ENCODE results near the gene PDGFA.

PDGFA gene

GRCh38 chr7:479948-480499 is 39.6 kb downstream of the PDGFA start:
- no peaks in the 10 kb centered on the region for H3K4me1 ChIP-seq (ENCODE audit: control insufficient read depth, insufficient read depth, low read length)
- H3K4me3 ChIP-seq (ENCODE audit: low read length), result no peak overlapping the region
- H3K36me3 ChIP-seq (ENCODE audit: control insufficient read depth, insufficient read depth, low read length), result no peaks in the 10 kb centered on the region
- H3K9ac ChIP-seq (ENCODE audit: low read length), result no peak overlapping the region
- H3K27ac ChIP-seq (ENCODE audit: low read depth, low read length), result no peak overlapping the region
- no peaks in the 10 kb centered on the region for H3K27me3 ChIP-seq (ENCODE audit: control insufficient read depth, insufficient read depth, low read length)

- Histone ChIP-seq H3K27me3 (ENCODE audit: control insufficient read depth, insufficient read depth, low read length) (no peaks in the 10 kb centered on the region), H3K36me3 (ENCODE audit: control insufficient read depth, insufficient read depth, low read length) (no peaks in the 10 kb centered on the region), H3K4me1 (ENCODE audit: control insufficient read depth, insufficient read depth, low read length) (no peaks in the 10 kb centered on the region), H3K4me3 (ENCODE audit: low read length) (no peak overlapping the region), H3K9ac (ENCODE audit: low read length) (no peak overlapping the region), H3K27ac (ENCODE audit: low read depth, low read length) (no peak overlapping the region)
These were observed 40.3 kb downstream of the PDGFA start for GRCh38 chr7:479115-479947.

GRCh38 chr7:477626-478220 is 41.9 kb downstream of the PDGFA start:
- H3K27ac ChIP-seq (ENCODE audit: low read depth, low read length), result no peak overlapping the region
- no peaks in the 10 kb centered on the region for H3K36me3 ChIP-seq (ENCODE audit: control insufficient read depth, insufficient read depth, low read length)
- no peak overlapping the region for H3K4me3 ChIP-seq (ENCODE audit: low read length)
- H3K4me1 ChIP-seq (ENCODE audit: control insufficient read depth, insufficient read depth, low read length), result no peaks in the 10 kb centered on the region
- H3K9ac ChIP-seq (ENCODE audit: low read length), result no peak overlapping the region
- no peaks in the 10 kb centered on the region for H3K27me3 ChIP-seq (ENCODE audit: control insufficient read depth, insufficient read depth, low read length)

- Histone ChIP-seq H3K27me3 (ENCODE audit: control insufficient read depth, insufficient read depth, low read length) (no peaks in the 10 kb centered on the region), H3K4me3 (ENCODE audit: low read length) (no peak overlapping the region), H3K27ac (ENCODE audit: low read depth, low read length) (no peak overlapping the region), H3K4me1 (ENCODE audit: control insufficient read depth, insufficient read depth, low read length) (peaks cover 3% of the 10 kb centered on the region), H3K9ac (ENCODE audit: low read length) (no peak overlapping the region), H3K36me3 (ENCODE audit: control insufficient read depth, insufficient read depth, low read length) (no peaks in the 10 kb centered on the region)
These were observed 42.8 kb downstream of the PDGFA start for GRCh38 chr7:476736-477360.

GRCh38 chr7:475951-476441 is 43.6 kb downstream of the PDGFA start:
- Histone ChIP-seq H3K9ac (ENCODE audit: low read length) (no peak overlapping the region), H3K27me3 (ENCODE audit: control insufficient read depth, insufficient read depth, low read length) (no peaks in the 10 kb centered on the region), H3K36me3 (ENCODE audit: control insufficient read depth, insufficient read depth, low read length) (no peaks in the 10 kb centered on the region), H3K4me1 (ENCODE audit: control insufficient read depth, insufficient read depth, low read length) (peaks cover 3% of the 10 kb centered on the region), H3K4me3 (ENCODE audit: low read length) (no peak overlapping the region), H3K27ac (ENCODE audit: low read depth, low read length) (no peak overlapping the region)

GRCh38 chr7:475425-475728 is 44.3 kb downstream of the PDGFA start:
- no peaks in the 10 kb centered on the region for H3K36me3 ChIP-seq (ENCODE audit: control insufficient read depth, insufficient read depth, low read length)
- no peak overlapping the region for H3K27ac ChIP-seq (ENCODE audit: low read depth, low read length)
- peaks cover 3% of the 10 kb centered on the region for H3K4me1 ChIP-seq (ENCODE audit: control insufficient read depth, insufficient read depth, low read length)
- no peak overlapping the region for H3K9ac ChIP-seq (ENCODE audit: low read length)
- no peaks in the 10 kb centered on the region for H3K27me3 ChIP-seq (ENCODE audit: control insufficient read depth, insufficient read depth, low read length)
- H3K4me3 ChIP-seq (ENCODE audit: low read length), result no peak overlapping the region

- H3K9ac ChIP-seq (ENCODE audit: low read length), result no peak overlapping the region
- H3K4me3 ChIP-seq (ENCODE audit: low read length), result no peak overlapping the region
- peaks cover 3% of the 10 kb centered on the region for H3K4me1 ChIP-seq (ENCODE audit: control insufficient read depth, insufficient read depth, low read length)
- no peaks in the 10 kb centered on the region for H3K36me3 ChIP-seq (ENCODE audit: control insufficient read depth, insufficient read depth, low read length)
- no peaks in the 10 kb centered on the region for H3K27me3 ChIP-seq (ENCODE audit: control insufficient read depth, insufficient read depth, low read length)
- no peak overlapping the region for H3K27ac ChIP-seq (ENCODE audit: low read depth, low read length)
These were observed 44.8 kb downstream of the PDGFA start for GRCh38 chr7:474605-475424.

GRCh38 chr7:473870-474604 is 45.6 kb downstream of the PDGFA start:
- Histone ChIP-seq H3K27me3 (ENCODE audit: control insufficient read depth, insufficient read depth, low read length) (no peaks in the 10 kb centered on the region), H3K36me3 (ENCODE audit: control insufficient read depth, insufficient read depth, low read length) (no peaks in the 10 kb centered on the region), H3K9ac (ENCODE audit: low read length) (no peak overlapping the region), H3K4me1 (ENCODE audit: control insufficient read depth, insufficient read depth, low read length) (peaks cover 3% of the 10 kb centered on the region), H3K4me3 (ENCODE audit: low read length) (no peak overlapping the region), H3K27ac (ENCODE audit: low read depth, low read length) (no peak overlapping the region)

- Histone ChIP-seq H3K27ac (ENCODE audit: low read depth, low read length) (no peak overlapping the region), H3K27me3 (ENCODE audit: control insufficient read depth, insufficient read depth, low read length) (no peaks in the 10 kb centered on the region), H3K4me3 (ENCODE audit: low read length) (no peak overlapping the region), H3K4me1 (ENCODE audit: control insufficient read depth, insufficient read depth, low read length) (peaks cover 3% of the 10 kb centered on the region), H3K36me3 (ENCODE audit: control insufficient read depth, insufficient read depth, low read length) (no peaks in the 10 kb centered on the region), H3K9ac (ENCODE audit: low read length) (no peak overlapping the region)
These were observed 46.4 kb downstream of the PDGFA start for GRCh38 chr7:473211-473734.

GRCh38 chr7:472640-472957 is 47.0 kb downstream of the PDGFA start:
- H3K36me3 ChIP-seq (ENCODE audit: control insufficient read depth, insufficient read depth, low read length), result no peaks in the 10 kb centered on the region
- H3K4me1 ChIP-seq (ENCODE audit: control insufficient read depth, insufficient read depth, low read length), result peaks cover 3% of the 10 kb centered on the region
- H3K27me3 ChIP-seq (ENCODE audit: control insufficient read depth, insufficient read depth, low read length), result no peaks in the 10 kb centered on the region
- no peak overlapping the region for H3K27ac ChIP-seq (ENCODE audit: low read depth, low read length)
- H3K9ac ChIP-seq (ENCODE audit: low read length), result no peak overlapping the region
- H3K4me3 ChIP-seq (ENCODE audit: low read length), result no peak overlapping the region

- Histone ChIP-seq H3K27ac (ENCODE audit: low read depth, low read length) (peak overlapping the region; percentile 63), H3K9ac (ENCODE audit: low read length) (no peak overlapping the region), H3K4me3 (ENCODE audit: low read length) (no peak overlapping the region), H3K27me3 (ENCODE audit: control insufficient read depth, insufficient read depth, low read length) (no peaks in the 10 kb centered on the region), H3K4me1 (ENCODE audit: control insufficient read depth, insufficient read depth, low read length) (peaks cover 3% of the 10 kb centered on the region), H3K36me3 (ENCODE audit: control insufficient read depth, insufficient read depth, low read length) (no peaks in the 10 kb centered on the region)
These were observed 47.6 kb downstream of the PDGFA start for GRCh38 chr7:471866-472639.

Measured in rectal smooth muscle tissue (tissue), 1 donor.